ENCODE measurements around the gene ADGRB3.
"Not testable (repeated sequence)": the region's sequence is repeated elsewhere in the genome, so short reads cannot be mapped to it uniquely, and the experiment has no call there.

DNA sequence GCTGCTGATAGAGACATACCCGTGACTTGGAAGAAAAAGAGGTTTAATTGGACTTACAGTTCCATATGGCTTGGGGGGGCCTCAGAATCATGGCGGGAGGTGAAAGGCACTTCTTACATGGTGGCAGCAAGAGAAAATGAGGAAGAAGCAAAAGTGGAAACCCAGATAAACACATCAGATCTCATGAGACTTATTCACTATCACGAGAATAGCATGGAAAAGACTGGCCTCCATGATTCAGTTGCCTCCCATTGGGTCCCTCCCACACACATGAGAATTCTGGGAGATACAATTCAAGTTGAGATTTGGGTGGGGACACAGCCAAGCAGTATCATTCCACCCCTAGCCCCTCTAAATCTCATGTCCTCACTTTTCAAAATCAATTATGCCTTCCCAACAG lies 112.8 kb downstream of the ADGRB3 start:
- TF ChIP-seq EZH2phosphoT487 (IDR thresholded peaks at IDR 0.05; ENCODE audit: borderline replicate concordance, low read depth, low read length) = not testable (repeated sequence)
- TF ChIP-seq, protein P1, sequence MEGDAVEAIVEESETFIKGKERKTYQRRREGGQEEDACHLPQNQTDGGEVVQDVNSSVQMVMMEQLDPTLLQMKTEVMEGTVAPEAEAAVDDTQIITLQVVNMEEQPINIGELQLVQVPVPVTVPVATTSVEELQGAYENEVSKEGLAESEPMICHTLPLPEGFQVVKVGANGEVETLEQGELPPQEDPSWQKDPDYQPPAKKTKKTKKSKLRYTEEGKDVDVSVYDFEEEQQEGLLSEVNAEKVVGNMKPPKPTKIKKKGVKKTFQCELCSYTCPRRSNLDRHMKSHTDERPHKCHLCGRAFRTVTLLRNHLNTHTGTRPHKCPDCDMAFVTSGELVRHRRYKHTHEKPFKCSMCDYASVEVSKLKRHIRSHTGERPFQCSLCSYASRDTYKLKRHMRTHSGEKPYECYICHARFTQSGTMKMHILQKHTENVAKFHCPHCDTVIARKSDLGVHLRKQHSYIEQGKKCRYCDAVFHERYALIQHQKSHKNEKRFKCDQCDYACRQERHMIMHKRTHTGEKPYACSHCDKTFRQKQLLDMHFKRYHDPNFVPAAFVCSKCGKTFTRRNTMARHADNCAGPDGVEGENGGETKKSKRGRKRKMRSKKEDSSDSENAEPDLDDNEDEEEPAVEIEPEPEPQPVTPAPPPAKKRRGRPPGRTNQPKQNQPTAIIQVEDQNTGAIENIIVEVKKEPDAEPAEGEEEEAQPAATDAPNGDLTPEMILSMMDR (conservative IDR thresholded peaks at IDR 0.05; ENCODE audit: low read length) = not testable (repeated sequence)

All from OCI-LY7 (cell line).